Activated CD4-positive, CD25-positive, alpha-beta regulatory T cell treated with anti-CD3 and anti-CD28 coated beads, Interleukin-2, amount 50 U/mL, for 72 hours (primary cell): ENCODE measurements around the gene MAGI2.

Experiments
- DNase-seq: peaks from one replicate; pipeline ENCODE4 v3.0.0; 2021

MAGI2 gene

GRCh38 chr7:78703391-78703790 is 750.1 kb downstream of the MAGI2 start:
- no peak for DNase-seq

GRCh38 chr7:78702770-78703169 is 750.7 kb downstream of the MAGI2 start:
- DNase-seq: no peak

- no peak for DNase-seq
Measured at GRCh38 chr7:78695826-78696225, 757.6 kb downstream of the MAGI2 start.

- DNase-seq: no peak
Measured at GRCh38 chr7:78691584-78691983, 761.9 kb downstream of the MAGI2 start.

- DNase-seq: no peak
Measured at GRCh38 chr7:78690174-78690573, 763.3 kb downstream of the MAGI2 start.

- no peak for DNase-seq
Measured at GRCh38 chr7:78688376-78688775, 765.1 kb downstream of the MAGI2 start.

GRCh38 chr7:78686189-78686588 is 767.3 kb downstream of the MAGI2 start:
- DNase-seq: no peak

- no peak for DNase-seq
Measured at GRCh38 chr7:78684201-78684600, 769.3 kb downstream of the MAGI2 start.

GRCh38 chr7:78683566-78683965 is 769.9 kb downstream of the MAGI2 start:
- no peak for DNase-seq

- no peak for DNase-seq
Measured at GRCh38 chr7:78679112-78679876, 774.2 kb downstream of the MAGI2 start.

- no peak for DNase-seq
Measured at GRCh38 chr7:78677391-78677790, 776.1 kb downstream of the MAGI2 start.

GRCh38 chr7:78675511-78675910 is 778.0 kb downstream of the MAGI2 start:
- no peak for DNase-seq

- DNase-seq: no peak
Measured at GRCh38 chr7:78673272-78673671, 780.2 kb downstream of the MAGI2 start.

GRCh38 chr7:78662939-78663338 is 790.5 kb downstream of the MAGI2 start:
- no peak for DNase-seq

- no peak for DNase-seq
Measured at GRCh38 chr7:78649976-78650375, 803.5 kb downstream of the MAGI2 start.

GRCh38 chr7:78649236-78649635 is 804.2 kb downstream of the MAGI2 start:
- DNase-seq: no peak

- no peak for DNase-seq
Measured at GRCh38 chr7:78642751-78643150, 810.7 kb downstream of the MAGI2 start.

- no peak for DNase-seq
Measured at GRCh38 chr7:78638364-78638763, 815.1 kb downstream of the MAGI2 start.

GRCh38 chr7:78636727-78637126 is 816.7 kb downstream of the MAGI2 start:
- no peak for DNase-seq

GRCh38 chr7:78635026-78635793 is 818.3 kb downstream of the MAGI2 start:
- DNase-seq: no peak

- no peak for DNase-seq
Measured at GRCh38 chr7:78634093-78634492, 819.4 kb downstream of the MAGI2 start.

GRCh38 chr7:78620920-78621319 is 832.5 kb downstream of the MAGI2 start:
- no peak for DNase-seq

- DNase-seq: no peak
Measured at GRCh38 chr7:78616539-78616938, 836.9 kb downstream of the MAGI2 start.

- DNase-seq: no peak
Measured at GRCh38 chr7:78609281-78609680, 844.2 kb downstream of the MAGI2 start.
